CD4-positive, alpha-beta T cell (primary cell): ENCODE data around the gene CFAP54. TPM values are rescaled to one million over a fixed set of nuclear protein-coding genes. Genes with fewer than 3 reads are reported as not detected.

Source experiments
- ATAC-seq: fragments of 200-7000 bp; cut with Tn5 transposase; one replicate; pipeline ENCODE4 v1.10.0; 2022; ENCODE audit warnings: mild to moderate bottlenecking; ENCODE audit not compliant: poor library complexity
- CTCF ChIA-PET: fragments of 350-600 bp; sonication (Branson Sonifier 250); formaldehyde crosslinking; loops from one replicate; lab custom pipeline; 2021; ENCODE audit warnings: antibody characterized with exemption, inconsistent platforms; lab: Charles Lee
- POLR2A ChIA-PET: fragments of 350-600 bp; sonication (Branson Sonifier 250); formaldehyde crosslinking; loops from one replicate; lab custom pipeline; 2021; ENCODE audit warnings: antibody characterized with exemption, inconsistent platforms; lab: Charles Lee
- DNase-seq, 14 experiments: peaks; one replicate each; pipeline ENCODE4 v3.0.0-alpha.2; 2013 to 2020; ENCODE audit warnings: mixed read lengths in 2 of 14
- H3K27ac ChIP-seq, 2 donors: one replicate each; pipeline versions ENCODE4 v1.5.1 to v1.7.0; 2013; ENCODE audit warnings: low read length in 2 of 2, low read depth in 1 of 2, mild to moderate bottlenecking in 1 of 2
- H3K27me3 ChIP-seq, 2 experiments: 1 replicate in 1 of 2; 2 replicates in 1 of 2; pipeline versions ENCODE4 v1.6.1 to v1.7.0; 2013; ENCODE audit warnings: low read length in 2 of 2, control low read depth in 1 of 2, mild to moderate bottlenecking in 1 of 2, moderate library complexity in 1 of 2; ENCODE audit not compliant: insufficient read depth in 2 of 2, control insufficient read depth in 1 of 2
- H3K36me3 ChIP-seq: one replicate; pipeline ENCODE4 v1.6.1; 2013; ENCODE audit warnings: low read length, control low read depth; ENCODE audit not compliant: insufficient read depth
- H3K4me1 ChIP-seq: one replicate; pipeline ENCODE4 v1.6.1; 2013; ENCODE audit warnings: low read length, control low read depth; ENCODE audit not compliant: insufficient read depth
- H3K4me3 ChIP-seq: one replicate; pipeline ENCODE4 v1.5.1; 2013; ENCODE audit warnings: mild to moderate bottlenecking, low read length, moderate library complexity
- H3K9me3 ChIP-seq, 2 experiments: 1 replicate in 1 of 2; 2 replicates in 1 of 2; pipeline versions ENCODE4 v1.6.1 to v1.7.0; 2013; ENCODE audit warnings: low read length in 2 of 2, mild to moderate bottlenecking in 2 of 2, control low read depth in 1 of 2, moderate library complexity in 1 of 2; ENCODE audit not compliant: control insufficient read depth in 1 of 2, insufficient read depth in 1 of 2
- H3K27ac Mint-ChIP-seq: one replicate; pipeline ENCODE4 v1.8.0; 2020; ENCODE audit warnings: mixed read lengths
- H3K27me3 Mint-ChIP-seq: one replicate; pipeline ENCODE4 v1.8.0; 2021; ENCODE audit warnings: mixed read lengths
- H3K36me3 Mint-ChIP-seq: one replicate; pipeline ENCODE4 v1.8.0; 2021; ENCODE audit warnings: low read depth, mixed read lengths
- H3K4me1 Mint-ChIP-seq: one replicate; pipeline ENCODE4 v1.8.0; 2021; ENCODE audit warnings: low read depth, mixed read lengths
- H3K4me3 Mint-ChIP-seq: one replicate; pipeline ENCODE4 v1.8.0; 2020; ENCODE audit warnings: mild to moderate bottlenecking, mixed read lengths
- H3K9me3 Mint-ChIP-seq: one replicate; pipeline ENCODE4 v1.8.0; 2020; ENCODE audit warnings: mixed read lengths
- intact Hi-C, 2 experiments: fragments of 100-400 bp; cut with DNase I in 1 of 2; cut with micrococcal nuclease in 1 of 2; formaldehyde crosslinking; loops; one replicate each; pipeline versions ENCODE4 v1.15.1 to v1.9.0; 2023 to 2025; cut with DNase I, micrococcal nuclease
- total RNA-seq, 174 experiments: library from RNA in 2 of 174; stranded (reverse) in 2 of 174; gene quantifications; one replicate each; pipeline ENCODE4 v1.2.3 and lab custom pipeline; 2021 to 2026
- TF ChIP-seq, protein P1 (sequence below): fragments of 200-600 bp; IDR thresholded peaks from one replicate; pipeline ENCODE4 v1.8.0; 2022; ENCODE audit warnings: antibody characterized with exemption, mild to moderate bottlenecking

Gene CFAP54
- total RNA-seq, 2 experiments from 2014 or later: 0.20 to 0.22 TPM

DNA sequence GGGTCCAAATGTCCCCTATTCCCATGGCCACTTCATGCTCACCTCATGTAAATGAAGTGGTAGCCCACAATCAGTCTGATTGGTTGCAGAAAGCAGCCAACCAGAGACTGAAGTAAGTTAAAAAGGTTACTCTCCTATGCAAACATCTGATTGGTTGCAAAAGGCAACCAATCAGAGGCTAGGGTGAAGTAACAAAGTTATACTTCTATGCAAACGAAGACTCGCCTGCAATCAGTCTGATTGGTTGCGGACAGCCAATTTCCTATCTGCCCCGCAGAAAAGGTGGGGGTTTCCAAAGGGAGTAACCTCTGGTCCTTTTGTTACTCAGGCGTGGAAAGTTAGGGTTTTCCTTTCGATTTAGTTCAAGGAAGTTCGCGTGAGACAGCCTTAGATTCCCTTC lies 209.6 kb downstream of the CFAP54 start:
- TF ChIP-seq, protein P1, sequence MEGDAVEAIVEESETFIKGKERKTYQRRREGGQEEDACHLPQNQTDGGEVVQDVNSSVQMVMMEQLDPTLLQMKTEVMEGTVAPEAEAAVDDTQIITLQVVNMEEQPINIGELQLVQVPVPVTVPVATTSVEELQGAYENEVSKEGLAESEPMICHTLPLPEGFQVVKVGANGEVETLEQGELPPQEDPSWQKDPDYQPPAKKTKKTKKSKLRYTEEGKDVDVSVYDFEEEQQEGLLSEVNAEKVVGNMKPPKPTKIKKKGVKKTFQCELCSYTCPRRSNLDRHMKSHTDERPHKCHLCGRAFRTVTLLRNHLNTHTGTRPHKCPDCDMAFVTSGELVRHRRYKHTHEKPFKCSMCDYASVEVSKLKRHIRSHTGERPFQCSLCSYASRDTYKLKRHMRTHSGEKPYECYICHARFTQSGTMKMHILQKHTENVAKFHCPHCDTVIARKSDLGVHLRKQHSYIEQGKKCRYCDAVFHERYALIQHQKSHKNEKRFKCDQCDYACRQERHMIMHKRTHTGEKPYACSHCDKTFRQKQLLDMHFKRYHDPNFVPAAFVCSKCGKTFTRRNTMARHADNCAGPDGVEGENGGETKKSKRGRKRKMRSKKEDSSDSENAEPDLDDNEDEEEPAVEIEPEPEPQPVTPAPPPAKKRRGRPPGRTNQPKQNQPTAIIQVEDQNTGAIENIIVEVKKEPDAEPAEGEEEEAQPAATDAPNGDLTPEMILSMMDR: no peak
- H3K27me3 Mint-ChIP-seq: peaks cover 21% of the 10 kb centered on the region
- Histone ChIP-seq H3K36me3 (no peaks in the 10 kb centered on the region), H3K27ac (no peak overlapping the region), H3K4me3 (no peak overlapping the region), H3K27me3 (no peaks in the 10 kb centered on the region), H3K4me1 (no peaks in the 10 kb centered on the region), H3K9me3 (no peaks in the 10 kb centered on the region)
- intact Hi-C loops: no loop called here
- H3K4me1 Mint-ChIP-seq: no peaks in the 10 kb centered on the region
- H3K4me3 Mint-ChIP-seq: no peak overlapping the region
- H3K27ac Mint-ChIP-seq: no peak overlapping the region
- ATAC-seq (no peak), DNase-seq (no peak)
- H3K36me3 Mint-ChIP-seq: no peaks in the 10 kb centered on the region
- ChIA-PET POLR2A (no interaction called here), CTCF (no interaction called here)
- H3K9me3 Mint-ChIP-seq: no peaks in the 10 kb centered on the region

DNA sequence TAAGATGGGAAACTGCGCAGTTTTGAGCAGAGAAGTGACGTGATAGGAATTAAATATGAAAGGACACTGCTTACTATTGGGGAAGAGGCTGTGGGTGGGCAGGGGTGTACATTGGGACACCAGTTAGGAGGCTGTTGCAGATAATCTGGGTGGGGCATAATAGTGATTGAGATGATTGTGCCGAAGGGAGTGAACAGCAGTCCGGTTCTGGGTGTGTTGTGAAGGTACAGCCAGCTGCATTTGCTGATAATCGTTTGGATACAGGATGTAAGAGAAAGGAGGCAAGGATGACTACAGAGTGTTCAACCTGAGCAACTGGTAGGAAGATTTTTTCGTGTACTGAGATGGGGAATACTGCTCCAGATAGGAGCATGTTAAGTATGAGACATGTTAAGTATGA lies 212.5 kb downstream of the CFAP54 start:
- Histone ChIP-seq H3K27me3 (no peaks in the 10 kb centered on the region), H3K4me1 (no peaks in the 10 kb centered on the region), H3K9me3 (no peaks in the 10 kb centered on the region), H3K36me3 (no peaks in the 10 kb centered on the region), H3K27ac (no peak overlapping the region), H3K4me3 (no peak overlapping the region)
- H3K4me1 Mint-ChIP-seq: no peaks in the 10 kb centered on the region
- ChIA-PET CTCF (no interaction called here), POLR2A (interaction anchor here (0.7 kb wide), 1 partner anchor 1154 kb away, joined by 3 read pairs; no protein-coding TSS in a partner anchor)
- no peaks in the 10 kb centered on the region for H3K9me3 Mint-ChIP-seq
- peaks cover 21% of the 10 kb centered on the region for H3K27me3 Mint-ChIP-seq
- H3K27ac Mint-ChIP-seq: no peak overlapping the region
- H3K4me3 Mint-ChIP-seq: no peak overlapping the region
- TF ChIP-seq, protein P1: no peak
- intact Hi-C loops: no loop called here
- H3K36me3 Mint-ChIP-seq: no peaks in the 10 kb centered on the region
- ATAC-seq (no peak), DNase-seq (no peak)

DNA sequence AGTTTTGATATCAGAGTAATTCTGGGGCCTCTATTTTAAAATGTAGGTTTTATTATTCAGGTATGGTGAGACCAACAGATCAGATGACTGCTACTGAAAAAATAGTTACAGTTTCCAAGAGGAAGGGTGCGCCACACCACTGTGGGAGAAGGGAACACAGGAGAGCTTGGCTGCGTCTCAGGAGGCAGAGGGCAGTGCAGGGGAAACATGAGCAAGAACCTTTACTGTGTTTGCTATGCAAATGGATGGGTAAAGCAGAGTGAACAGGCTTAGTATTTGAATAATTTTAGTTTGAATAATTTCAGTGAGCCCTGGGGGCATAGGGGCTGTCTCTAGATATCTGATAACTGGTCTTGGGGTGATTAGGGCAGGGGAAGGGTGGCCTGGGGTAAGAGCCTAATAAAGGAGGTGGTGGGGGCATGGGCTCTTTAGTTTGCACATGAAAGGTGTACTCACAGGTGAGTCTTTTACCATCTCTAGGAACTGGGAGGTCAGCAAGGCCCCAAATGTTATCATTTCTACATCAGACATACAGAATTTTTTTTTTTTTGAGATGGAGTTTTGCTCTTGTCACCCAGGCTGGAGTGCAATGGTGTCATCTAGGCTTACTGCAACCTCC lies 220.9 kb downstream of the CFAP54 start:
- Mint-ChIP-seq H3K4me1 (no peaks in the 10 kb centered on the region), H3K27me3 (peaks cover 4% of the 10 kb centered on the region), H3K27ac (no peak overlapping the region), H3K9me3 (no peaks in the 10 kb centered on the region), H3K4me3 (no peak overlapping the region), H3K36me3 (no peaks in the 10 kb centered on the region)
- no peaks in the 10 kb centered on the region for H3K36me3 ChIP-seq
- POLR2A ChIA-PET: no interaction called here
- H3K4me1 ChIP-seq: no peaks in the 10 kb centered on the region
- no peaks in the 10 kb centered on the region for H3K27me3 ChIP-seq
- TF ChIP-seq, protein P1: no peak
- DNase-seq (no peak), ATAC-seq (no peak)
- H3K9me3 ChIP-seq: no peaks in the 10 kb centered on the region
- no peak overlapping the region for H3K27ac ChIP-seq
- CTCF ChIA-PET: no interaction called here
- intact Hi-C loops: no loop called here
- H3K4me3 ChIP-seq: no peak overlapping the region
